A673 (cell line): ENCODE results near the gene PDE5A.

ENCODE experiments used
- EZH2 ChIP-seq: fragments of 200-600 bp; sonication (generic); IDR thresholded peaks from 2 replicates; pipeline ENCODE4 v1.6.1; 2017; ENCODE audit warnings: borderline replicate concordance, low read depth, mild to moderate bottlenecking, mixed read lengths, antibody characterized with exemption, low read length; ENCODE audit not compliant: poor library complexity, severe bottlenecking
- TF ChIP-seq, protein P1 (sequence below): fragments of 300-800, 200-600 bp; sonication (generic); conservative IDR thresholded peaks from 2 replicates; pipeline ENCODE4 v1.5.1; 2017; ENCODE audit warnings: low read depth, mild to moderate bottlenecking, antibody characterized with exemption, low read length, moderate library complexity, mixed read lengths

GRCh38 chr4:119526786-119527550 lies 101.6 kb downstream of the PDE5A start:
- TF ChIP-seq, protein P1, sequence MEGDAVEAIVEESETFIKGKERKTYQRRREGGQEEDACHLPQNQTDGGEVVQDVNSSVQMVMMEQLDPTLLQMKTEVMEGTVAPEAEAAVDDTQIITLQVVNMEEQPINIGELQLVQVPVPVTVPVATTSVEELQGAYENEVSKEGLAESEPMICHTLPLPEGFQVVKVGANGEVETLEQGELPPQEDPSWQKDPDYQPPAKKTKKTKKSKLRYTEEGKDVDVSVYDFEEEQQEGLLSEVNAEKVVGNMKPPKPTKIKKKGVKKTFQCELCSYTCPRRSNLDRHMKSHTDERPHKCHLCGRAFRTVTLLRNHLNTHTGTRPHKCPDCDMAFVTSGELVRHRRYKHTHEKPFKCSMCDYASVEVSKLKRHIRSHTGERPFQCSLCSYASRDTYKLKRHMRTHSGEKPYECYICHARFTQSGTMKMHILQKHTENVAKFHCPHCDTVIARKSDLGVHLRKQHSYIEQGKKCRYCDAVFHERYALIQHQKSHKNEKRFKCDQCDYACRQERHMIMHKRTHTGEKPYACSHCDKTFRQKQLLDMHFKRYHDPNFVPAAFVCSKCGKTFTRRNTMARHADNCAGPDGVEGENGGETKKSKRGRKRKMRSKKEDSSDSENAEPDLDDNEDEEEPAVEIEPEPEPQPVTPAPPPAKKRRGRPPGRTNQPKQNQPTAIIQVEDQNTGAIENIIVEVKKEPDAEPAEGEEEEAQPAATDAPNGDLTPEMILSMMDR, result no peak
- TF ChIP-seq EZH2, result no peak
